Ascending aorta (tissue), 2 donors: ENCODE data around the gene PTGER3. TPM values are rescaled to one million over a fixed set of nuclear protein-coding genes. Genes with fewer than 3 reads are reported as not detected.
"Not testable (repeated sequence)": the region's sequence is repeated elsewhere in the genome, so short reads cannot be mapped to it uniquely, and the experiment has no call there.

Source experiments
- DNase-seq, 2 donors: peaks; one replicate each; pipeline ENCODE4 v3.0.0-alpha.2; 2019; ENCODE audit warnings: low spot score in 2 of 2
- H3K27ac ChIP-seq, 2 donors: fragments of 200-600 bp; sonication (generic); one replicate each; pipeline ENCODE4 v1.5.1; 2016 to 2017; ENCODE audit warnings: mild to moderate bottlenecking in 1 of 2
- H3K27me3 ChIP-seq: fragments of 200-600 bp; sonication (generic); one replicate; pipeline ENCODE4 v1.5.1; 2017
- H3K36me3 ChIP-seq, 2 donors: fragments of 200-600 bp; sonication (generic); one replicate each; pipeline ENCODE4 v1.5.1; 2016
- H3K4me1 ChIP-seq, 2 donors: fragments of 200-600 bp; sonication (generic); one replicate each; pipeline ENCODE4 v1.5.1; 2016 to 2017; ENCODE audit warnings: mild to moderate bottlenecking in 1 of 2
- H3K4me3 ChIP-seq, 2 donors: fragments of 200-600 bp; sonication (generic); one replicate each; pipeline ENCODE4 v1.5.1; 2016 to 2017; ENCODE audit warnings: mild to moderate bottlenecking in 1 of 2
- H3K9me3 ChIP-seq, 2 donors: fragments of 200-600 bp; sonication (generic); one replicate each; pipeline ENCODE4 v1.5.1; 2016
- CTCF ChIP-seq, 3 experiments: fragments of 200-600 bp in 2 of 3; fragments of 450-650 bp in 1 of 3; sonication (generic) in 2 of 3; IDR thresholded peaks; one replicate each; pipeline ENCODE4 v1.5.1; 2016 to 2019; ENCODE audit warnings: antibody characterized with exemption in 3 of 3, mild to moderate bottlenecking in 1 of 3, moderate library complexity in 1 of 3
- intact Hi-C: fragments of 100-400 bp; cut with DNase I; formaldehyde crosslinking; loops from one replicate; pipeline ENCODE4 v1.15.1; 2023
- total RNA-seq: library from RNA; depleted of rRNA; stranded (reverse); fragments of >200 nt; gene quantifications from one replicate; pipeline ENCODE4 v1.1.0, GENCODE V29; 2016

PTGER3 gene
- total RNA-seq, 1 donor from 2014 or later, result 70.1 TPM

DNA sequence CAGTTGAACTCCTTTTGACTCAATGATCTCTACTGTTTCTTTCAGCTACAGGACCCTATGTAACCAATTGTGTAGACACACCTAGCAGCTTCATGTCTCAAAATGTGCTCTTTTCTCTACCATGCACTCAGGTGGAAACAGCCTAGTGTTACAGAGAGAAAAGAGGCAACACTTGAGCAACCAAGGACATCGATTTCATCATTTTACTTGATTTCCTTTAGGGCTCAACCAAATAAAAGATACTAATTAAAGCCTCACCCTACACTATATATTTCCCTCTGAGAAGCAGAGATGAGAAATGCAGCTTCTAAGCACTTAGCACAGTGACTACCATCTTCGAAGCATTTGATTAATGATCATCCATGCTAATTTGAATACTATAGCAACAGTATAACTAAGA lies 55.1 kb downstream of the PTGER3 start:
- H3K27ac ChIP-seq, result no peak overlapping the region
- intact Hi-C loops, result loop anchor here (10.0 kb wide), 1 partner anchor 52 kb away; the partner anchor contains the start of gene PTGER3
- DNase-seq, result no peak
- no peaks in the 10 kb centered on the region for H3K36me3 ChIP-seq
- peaks cover 0 to 11% of the 10 kb centered on the region in 2 donors for H3K4me1 ChIP-seq
- H3K9me3 ChIP-seq, result no peaks in the 10 kb centered on the region
- H3K4me3 ChIP-seq, result no peak overlapping the region
- H3K27me3 ChIP-seq, result no peaks in the 10 kb centered on the region
- TF ChIP-seq CTCF (IDR thresholded peaks at IDR 0.05), result no peak

DNA sequence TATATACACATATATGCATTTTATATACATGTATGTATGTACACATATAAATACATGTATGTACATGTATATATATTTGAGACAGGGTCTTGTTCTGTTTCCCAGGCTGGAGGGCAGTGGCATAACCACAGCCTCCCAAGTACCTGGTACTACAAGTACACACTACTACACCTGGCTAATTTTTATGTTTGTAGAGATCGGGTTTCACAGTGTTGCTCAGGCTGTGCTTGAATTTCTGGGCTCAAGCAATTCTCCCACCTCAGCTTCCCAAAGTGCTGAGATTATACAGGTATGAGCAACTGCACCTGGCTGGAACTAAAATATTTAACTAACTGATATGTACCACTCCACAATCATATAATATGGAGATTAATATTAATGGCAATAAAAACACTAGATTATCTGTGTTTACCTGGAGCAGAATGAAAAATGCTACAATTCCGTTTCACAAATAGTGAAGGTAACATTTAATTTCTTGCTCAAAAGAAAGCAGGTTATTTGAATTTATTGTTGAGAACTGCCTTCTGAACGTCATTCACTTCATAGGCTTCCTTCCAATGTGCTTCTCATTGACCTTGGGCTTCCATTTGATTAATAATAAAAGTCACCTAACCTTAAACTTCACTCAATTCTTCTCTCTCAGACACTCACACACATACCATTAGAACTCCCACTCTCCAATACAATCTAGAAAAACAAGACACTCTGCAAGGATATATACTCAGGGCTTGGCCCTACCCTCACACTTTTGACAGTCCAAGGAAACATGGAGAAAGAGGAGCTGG lies 57.0 kb downstream of the PTGER3 start:
- no peaks in the 10 kb centered on the region for H3K9me3 ChIP-seq
- peak overlapping the region; percentile 5 to 19 for H3K27ac ChIP-seq
- peaks cover 0 to 14% of the 10 kb centered on the region in 2 donors for H3K4me1 ChIP-seq
- no peaks in the 10 kb centered on the region for H3K27me3 ChIP-seq
- intact Hi-C loops, result loop anchor here (10.0 kb wide), 1 partner anchor 54 kb away; the partner anchor contains the start of gene PTGER3
- TF ChIP-seq CTCF (IDR thresholded peaks at IDR 0.05), result no peak
- H3K4me3 ChIP-seq, result no peak overlapping the region
- DNase-seq, result no peak
- H3K36me3 ChIP-seq, result no peaks in the 10 kb centered on the region

GRCh38 chr1:70987497-70987896 lies 60.1 kb downstream of the PTGER3 start:
- DNase-seq, result no peak
- H3K4me3 ChIP-seq, result no peak overlapping the region
- peaks cover 0 to 14% of the 10 kb centered on the region in 2 donors for H3K4me1 ChIP-seq
- H3K27ac ChIP-seq, result no peak overlapping the region
- no peaks in the 10 kb centered on the region for H3K9me3 ChIP-seq
- H3K27me3 ChIP-seq, result no peaks in the 10 kb centered on the region
- intact Hi-C loops, result no loop called here
- TF ChIP-seq CTCF (IDR thresholded peaks at IDR 0.05), result no peak
- H3K36me3 ChIP-seq, result no peaks in the 10 kb centered on the region

- H3K4me3 ChIP-seq, H3K27me3 ChIP-seq, H3K36me3 ChIP-seq, H3K4me1 ChIP-seq, H3K27ac ChIP-seq, DNase-seq, H3K9me3 ChIP-seq, intact Hi-C loops: not testable (repeated sequence)
Measured at GRCh38 chr1:70985776-70986225, 61.8 kb downstream of the PTGER3 start.

DNA sequence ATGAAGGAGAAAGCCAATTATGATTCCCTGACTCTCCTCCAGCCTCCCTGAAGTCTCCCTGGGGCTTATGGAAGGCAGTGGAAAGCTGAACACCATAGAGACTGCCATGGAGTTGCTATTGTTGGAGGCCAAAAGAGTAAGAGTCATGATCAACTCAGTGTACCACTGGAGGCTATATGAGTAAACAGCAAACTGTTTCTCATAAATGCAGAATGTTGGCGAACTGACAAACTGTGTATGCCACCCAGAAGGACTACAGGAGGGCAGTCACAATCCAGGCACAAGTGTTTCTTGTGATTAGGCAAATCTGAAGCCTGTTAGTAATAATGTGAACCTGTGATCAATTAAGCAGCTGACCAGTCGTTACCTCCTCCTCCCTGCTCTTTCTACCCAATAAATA lies 62.3 kb downstream of the PTGER3 start:
- H3K27me3 ChIP-seq, H3K4me3 ChIP-seq, intact Hi-C loops, H3K36me3 ChIP-seq, H3K9me3 ChIP-seq, DNase-seq, H3K27ac ChIP-seq, H3K4me1 ChIP-seq: not testable (repeated sequence)

GRCh38 chr1:70980361-70980760 lies 67.3 kb downstream of the PTGER3 start:
- Histone ChIP-seq H3K4me1 (peaks cover 0 to 13% of the 10 kb centered on the region in 2 donors), H3K9me3 (no peaks in the 10 kb centered on the region), H3K27ac (no peak overlapping the region), H3K27me3 (no peaks in the 10 kb centered on the region), H3K36me3 (no peaks in the 10 kb centered on the region), H3K4me3 (no peak overlapping the region)
- DNase-seq, result no peak
- intact Hi-C loops, result no loop called here
- TF ChIP-seq CTCF (IDR thresholded peaks at IDR 0.05), result no peak
